ENCODE data around the gene TBX4.

GRCh38 chr17:61465550-61466237 is 13.5 kb downstream of the TBX4 start:
- TF ChIP-seq EZH2 (IDR thresholded peaks at IDR 0.05; ENCODE audit: insufficient read depth, poor library complexity, severe bottlenecking) (no peak), EZH2phosphoT487 (IDR thresholded peaks at IDR 0.05; ENCODE audit: insufficient read depth, low read depth) (no peak)
